ENCODE data around the gene AGA.

DNA sequence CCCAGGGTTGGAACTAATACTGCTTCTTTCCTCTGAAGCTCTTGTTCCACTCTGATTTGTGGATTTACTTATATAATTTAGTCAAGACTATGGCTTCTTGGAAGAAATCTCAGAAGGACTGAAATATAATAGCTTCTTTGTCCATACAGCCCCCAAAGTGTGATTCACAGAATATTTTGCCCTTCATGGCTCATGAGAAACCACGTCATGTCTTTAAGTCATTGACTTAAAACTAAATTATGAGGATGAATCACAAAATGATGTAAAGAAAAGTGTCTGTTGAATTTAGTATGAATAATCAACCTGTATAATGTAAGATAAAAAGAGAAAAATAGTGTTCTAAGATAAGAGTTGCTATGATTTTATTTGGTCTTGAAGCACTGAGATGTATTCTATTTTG, 43.3 kb upstream of the AGA start:
- TF ChIP-seq, protein P1, sequence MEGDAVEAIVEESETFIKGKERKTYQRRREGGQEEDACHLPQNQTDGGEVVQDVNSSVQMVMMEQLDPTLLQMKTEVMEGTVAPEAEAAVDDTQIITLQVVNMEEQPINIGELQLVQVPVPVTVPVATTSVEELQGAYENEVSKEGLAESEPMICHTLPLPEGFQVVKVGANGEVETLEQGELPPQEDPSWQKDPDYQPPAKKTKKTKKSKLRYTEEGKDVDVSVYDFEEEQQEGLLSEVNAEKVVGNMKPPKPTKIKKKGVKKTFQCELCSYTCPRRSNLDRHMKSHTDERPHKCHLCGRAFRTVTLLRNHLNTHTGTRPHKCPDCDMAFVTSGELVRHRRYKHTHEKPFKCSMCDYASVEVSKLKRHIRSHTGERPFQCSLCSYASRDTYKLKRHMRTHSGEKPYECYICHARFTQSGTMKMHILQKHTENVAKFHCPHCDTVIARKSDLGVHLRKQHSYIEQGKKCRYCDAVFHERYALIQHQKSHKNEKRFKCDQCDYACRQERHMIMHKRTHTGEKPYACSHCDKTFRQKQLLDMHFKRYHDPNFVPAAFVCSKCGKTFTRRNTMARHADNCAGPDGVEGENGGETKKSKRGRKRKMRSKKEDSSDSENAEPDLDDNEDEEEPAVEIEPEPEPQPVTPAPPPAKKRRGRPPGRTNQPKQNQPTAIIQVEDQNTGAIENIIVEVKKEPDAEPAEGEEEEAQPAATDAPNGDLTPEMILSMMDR (IDR thresholded peaks at IDR 0.05), result no peak
- TF ChIP-seq POLR2AphosphoS5 (IDR thresholded peaks at IDR 0.05; ENCODE audit: insufficient read depth in 1 of 2, low read depth in 1 of 2) (no peak), POLR2A (IDR thresholded peaks at IDR 0.05) (no peak)
